H9 (cell line): ENCODE results near the gene IQCM. TPM values are rescaled to one million over a fixed set of nuclear protein-coding genes. Genes with fewer than 3 reads are reported as not detected.

ENCODE experiments used
- DNase-seq: peaks from one replicate; pipeline ENCODE4 v3.0.0-alpha.2; 2017
- H2AFZ ChIP-seq: one replicate; pipeline ENCODE4 v1.6.1; 2013; ENCODE audit warnings: mild to moderate bottlenecking, low read length, control low read depth, moderate library complexity
- H2AK5ac ChIP-seq: 2 replicates; pipeline ENCODE4 v1.6.1; 2013; ENCODE audit warnings: low read length, control low read depth, mixed read lengths; ENCODE audit not compliant: insufficient read length
- H2BK120ac ChIP-seq: one replicate; pipeline ENCODE4 v1.6.1; 2013; ENCODE audit warnings: low read depth, mild to moderate bottlenecking, low read length, control low read depth, inconsistent platforms; ENCODE audit not compliant: poor library complexity, severe bottlenecking
- H2BK12ac ChIP-seq: 2 replicates; pipeline ENCODE4 v1.6.1; 2013; ENCODE audit warnings: low read length, control low read depth, mixed read lengths, low read depth; ENCODE audit not compliant: insufficient read length
- H2BK15ac ChIP-seq: 2 replicates; pipeline ENCODE4 v1.6.1; 2013; ENCODE audit warnings: low read depth, low read length, control low read depth
- H2BK20ac ChIP-seq: one replicate; pipeline ENCODE4 v1.6.1; 2013; ENCODE audit warnings: low read depth, mild to moderate bottlenecking, low read length, control low read depth, inconsistent platforms; ENCODE audit not compliant: poor library complexity, severe bottlenecking
- H2BK5ac ChIP-seq: 2 replicates; pipeline ENCODE4 v1.6.1; 2013; ENCODE audit warnings: low read length, control low read depth, mixed read lengths; ENCODE audit not compliant: insufficient read length
- H3K14ac ChIP-seq: 2 replicates; pipeline ENCODE4 v1.6.1; 2013; ENCODE audit warnings: low read length, control low read depth; ENCODE audit not compliant: insufficient read depth
- H3K18ac ChIP-seq: 2 replicates; pipeline ENCODE4 v1.6.1; 2013; ENCODE audit warnings: low read depth, mild to moderate bottlenecking, mixed read lengths, low read length, control low read depth; ENCODE audit not compliant: insufficient read length
- H3K23ac ChIP-seq: 2 replicates; pipeline ENCODE4 v1.6.1; 2013; ENCODE audit warnings: low read length, control low read depth, mixed read lengths, low read depth; ENCODE audit not compliant: insufficient read length
- H3K23me2 ChIP-seq: 2 replicates; pipeline ENCODE4 v1.6.1; 2013; ENCODE audit warnings: low read depth, mild to moderate bottlenecking, mixed read lengths, low read length, control low read depth; ENCODE audit not compliant: insufficient read length, poor library complexity, severe bottlenecking
- H3K27ac ChIP-seq: 2 replicates; pipeline ENCODE4 v1.5.1; 2013; ENCODE audit warnings: low read length, control low read depth, mixed read lengths, low read depth; ENCODE audit not compliant: insufficient read length
- H3K27me3 ChIP-seq: 2 replicates; pipeline ENCODE4 v1.6.1; 2013; ENCODE audit warnings: low read length, control low read depth, inconsistent platforms; ENCODE audit not compliant: insufficient read depth
- H3K4ac ChIP-seq: 2 replicates; pipeline ENCODE4 v1.6.1; 2013; ENCODE audit warnings: low read depth, mild to moderate bottlenecking, control low read depth, inconsistent platforms, low read length, moderate library complexity
- H3K4me1 ChIP-seq: 2 replicates; pipeline ENCODE4 v1.6.1; 2013; ENCODE audit warnings: low read length, control low read depth, inconsistent platforms; ENCODE audit not compliant: insufficient read depth
- H3K4me2 ChIP-seq: 2 replicates; pipeline ENCODE4 v1.6.1; 2013; ENCODE audit warnings: low read length, control low read depth, mixed read lengths; ENCODE audit not compliant: insufficient read length, insufficient read depth
- H3K56ac ChIP-seq: 2 replicates; pipeline ENCODE4 v1.6.1; 2013; ENCODE audit warnings: low read depth, mild to moderate bottlenecking, mixed read lengths, low read length, control low read depth; ENCODE audit not compliant: insufficient read length
- H3K79me1 ChIP-seq: 2 replicates; pipeline ENCODE4 v1.6.1; 2013; ENCODE audit warnings: low read depth, mild to moderate bottlenecking, moderate library complexity, low read length, control low read depth, inconsistent platforms; ENCODE audit not compliant: insufficient read depth, poor library complexity, severe bottlenecking
- H3K79me2 ChIP-seq: 2 replicates; pipeline ENCODE4 v1.6.1; 2013; ENCODE audit warnings: low read length, control low read depth, inconsistent platforms; ENCODE audit not compliant: insufficient read depth
- H3K9ac ChIP-seq: 2 replicates; pipeline ENCODE4 v1.6.1; 2013; ENCODE audit warnings: low read length, control low read depth, mixed read lengths; ENCODE audit not compliant: insufficient read length; ENCODE audit errors: extremely low read depth
- H3K9me3 ChIP-seq: one replicate; pipeline ENCODE4 v1.6.1; 2013; ENCODE audit warnings: low read depth, low read length, inconsistent platforms; ENCODE audit not compliant: control insufficient read depth
- H3T11ph ChIP-seq: one replicate; pipeline ENCODE4 v1.6.1; 2013; ENCODE audit warnings: mild to moderate bottlenecking, low read length, control low read depth, inconsistent platforms
- H4K20me1 ChIP-seq: one replicate; pipeline ENCODE4 v1.6.1; 2013; ENCODE audit not compliant: control insufficient read depth, insufficient read length, insufficient read depth
- H4K5ac ChIP-seq: 2 replicates; pipeline ENCODE4 v1.6.1; 2013; ENCODE audit warnings: low read depth, mild to moderate bottlenecking, mixed read lengths, low read length, control low read depth; ENCODE audit not compliant: insufficient read length
- H4K8ac ChIP-seq: replicated peaks from 2 replicates; pipeline ENCODE4 v1.6.1; 2013; ENCODE audit warnings: low read length, control low read depth, mixed read lengths, low read depth; ENCODE audit not compliant: insufficient read length
- H4K91ac ChIP-seq: 2 replicates; pipeline ENCODE4 v1.6.1; 2013; ENCODE audit warnings: low read depth, mild to moderate bottlenecking, moderate library complexity, mixed read lengths, low read length, control low read depth; ENCODE audit not compliant: insufficient read length
- H3K27ac Mint-ChIP-seq, 3 experiments: 2 replicates in 2 of 3; 3 replicates in 1 of 3; pipeline ENCODE4 v1.8.0; 2020 to 2021; ENCODE audit warnings: mixed read lengths in 3 of 3, mild to moderate bottlenecking in 1 of 3, moderate library complexity in 1 of 3
- H3K27me3 Mint-ChIP-seq: 2 replicates; pipeline ENCODE4 v1.8.0; 2021; ENCODE audit warnings: low read depth, mild to moderate bottlenecking, moderate library complexity, mixed read lengths
- H3K36me3 Mint-ChIP-seq, 3 experiments: 2 replicates in 2 of 3; 3 replicates in 1 of 3; pipeline ENCODE4 v1.8.0; 2020 to 2021; ENCODE audit warnings: low read depth in 3 of 3, mixed read lengths in 3 of 3; ENCODE audit not compliant: insufficient read depth in 1 of 3
- H3K4me1 Mint-ChIP-seq, 2 experiments: 2 replicates each; pipeline ENCODE4 v1.8.0; 2020; ENCODE audit warnings: mixed read lengths in 2 of 2
- H3K4me3 Mint-ChIP-seq, 2 experiments: 2 replicates in 1 of 2; 3 replicates in 1 of 2; pipeline ENCODE4 v1.8.0; 2020 to 2021; ENCODE audit warnings: mild to moderate bottlenecking in 2 of 2, mixed read lengths in 2 of 2, moderate library complexity in 1 of 2
- H3K9me3 Mint-ChIP-seq, 2 experiments: 2 replicates in 1 of 2; 3 replicates in 1 of 2; pipeline ENCODE4 v1.8.0; 2020; ENCODE audit warnings: mild to moderate bottlenecking in 2 of 2, mixed read lengths in 2 of 2, moderate library complexity in 1 of 2
- CTCF ChIP-seq: fragments of 200-600 bp; sonication (generic); conservative IDR thresholded peaks from 3 replicates; pipeline ENCODE4 v1.8.0; 2021; ENCODE audit warnings: antibody characterized with exemption, mild to moderate bottlenecking
- WGBS: extraction: QIAGEN DNeasy Blood & Tissue Kit; methylation state at CpG from one replicate; pipeline ENCODE4 v1.1.7; 2013; ENCODE audit warnings: missing lambda C conversion rate, low lambda C conversion rate, mixed read lengths; ENCODE audit not compliant: insufficient read length; ENCODE audit errors: extremely low coverage; 5-methylcytosine and 5-hydroxymethylcytosine counted together
- total RNA-seq: library from RNA; stranded (reverse); gene quantifications from 2 replicates; pipeline ENCODE4 v1.2.1, GENCODE V29; 2021

The IQCM gene
- total RNA-seq, 1 experiment from 2014 or later: 0.15 TPM

DNA sequence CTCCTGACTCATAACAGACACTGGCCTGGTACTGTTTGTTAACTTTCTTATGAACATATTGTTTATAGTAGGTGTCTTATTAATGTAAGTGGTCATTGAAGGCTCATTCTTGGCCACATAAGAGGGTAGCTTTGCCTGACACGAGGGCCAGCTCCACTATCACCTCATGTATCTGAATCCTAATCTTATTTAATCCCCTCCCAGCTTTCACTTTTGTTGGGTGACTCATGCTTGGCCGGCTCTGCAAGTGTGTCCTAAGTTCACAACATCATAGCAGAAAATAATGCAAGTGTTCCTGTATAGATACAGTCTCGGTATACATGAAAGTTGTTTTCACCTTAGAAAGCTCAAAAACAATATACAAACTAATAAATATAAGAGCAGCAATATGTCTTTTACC, 283.8 kb downstream of the IQCM start:
- Histone ChIP-seq H3K79me1 (no peaks in the 10 kb centered on the region), H3K4ac (no peak overlapping the region), H3K18ac (no peak overlapping the region), H2BK12ac (no peak overlapping the region), H3K23ac (no peak overlapping the region), H4K5ac (no peak overlapping the region), H2BK5ac (no peak overlapping the region), H2BK15ac (no peak overlapping the region), H3T11ph (no peak overlapping the region), H2BK20ac (no peak overlapping the region), H3K4me2 (no peak overlapping the region), H2AK5ac (no peak overlapping the region), H4K20me1 (no peaks in the 10 kb centered on the region), H3K79me2 (no peaks in the 10 kb centered on the region), H2AFZ (no peak overlapping the region), H4K8ac (no peak overlapping the region), H2BK120ac (no peak overlapping the region), H3K27me3 (no peaks in the 10 kb centered on the region), H3K4me1 (no peaks in the 10 kb centered on the region), H3K27ac (no peak overlapping the region), H3K9me3 (no peaks in the 10 kb centered on the region), H3K56ac (no peak overlapping the region), H3K14ac (no peak overlapping the region), H4K91ac (no peak overlapping the region), H3K23me2 (no peaks in the 10 kb centered on the region), H3K9ac (no peak overlapping the region)
- Mint-ChIP-seq H3K4me1 (no peaks in the 10 kb centered on the region), H3K9me3 (peaks cover 0 to 5% of the 10 kb centered on the region in 2 experiments; a peak in 2 of 5 replicates), H3K27ac (no peak overlapping the region), H3K4me3 (no peak overlapping the region), H3K27me3 (no peaks in the 10 kb centered on the region; the same call in 1 of the 2 replicates), H3K36me3 (no peaks in the 10 kb centered on the region)
- WGBS: no CpG with 5 or more reads among the region's 3 CpGs
- DNase-seq: no peak
- TF ChIP-seq CTCF: no peak
